ENCODE results near the gene SRBD1.
A peak's percentile ranks its signal among the peaks of the same experiment; 100 is the strongest.

SRBD1 gene

DNA sequence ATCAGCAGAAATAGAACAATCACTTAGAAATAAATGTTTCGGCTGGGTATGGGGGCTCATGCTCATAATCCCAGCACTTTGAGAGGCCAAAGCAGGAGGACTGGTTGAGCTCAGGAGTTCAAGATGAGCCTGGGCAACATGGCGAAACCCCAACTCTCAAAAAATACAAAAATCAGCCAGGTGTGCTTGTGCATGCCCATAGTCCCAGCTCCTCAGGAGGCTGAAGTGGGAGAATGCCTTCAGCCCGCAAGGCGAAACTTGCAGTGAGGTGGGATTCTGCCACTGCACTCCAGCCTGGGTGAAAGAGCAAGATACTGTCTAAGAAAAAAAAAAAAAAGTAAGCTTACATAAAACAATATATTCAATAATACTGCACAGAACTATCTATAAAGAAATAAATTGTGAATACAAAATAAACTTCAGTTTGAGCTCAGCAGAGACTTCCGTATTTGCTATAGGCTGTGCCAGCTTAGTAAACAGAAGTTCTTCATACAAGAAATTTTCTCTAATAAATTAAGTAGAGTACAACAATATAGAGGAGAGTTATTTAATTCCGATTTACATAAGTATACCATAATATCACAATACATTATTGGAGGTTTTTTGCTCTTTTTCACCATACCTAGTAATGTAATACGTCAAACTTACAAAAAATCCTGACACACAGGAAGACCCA is 43.6 kb downstream of the SRBD1 start:
- peaks cover 4% of the 10 kb centered on the region; the same call in 1 of the 2 replicates for H3K36me3 ChIP-seq (ENCODE audit: insufficient read depth, low read length)
- TF ChIP-seq, protein P1, sequence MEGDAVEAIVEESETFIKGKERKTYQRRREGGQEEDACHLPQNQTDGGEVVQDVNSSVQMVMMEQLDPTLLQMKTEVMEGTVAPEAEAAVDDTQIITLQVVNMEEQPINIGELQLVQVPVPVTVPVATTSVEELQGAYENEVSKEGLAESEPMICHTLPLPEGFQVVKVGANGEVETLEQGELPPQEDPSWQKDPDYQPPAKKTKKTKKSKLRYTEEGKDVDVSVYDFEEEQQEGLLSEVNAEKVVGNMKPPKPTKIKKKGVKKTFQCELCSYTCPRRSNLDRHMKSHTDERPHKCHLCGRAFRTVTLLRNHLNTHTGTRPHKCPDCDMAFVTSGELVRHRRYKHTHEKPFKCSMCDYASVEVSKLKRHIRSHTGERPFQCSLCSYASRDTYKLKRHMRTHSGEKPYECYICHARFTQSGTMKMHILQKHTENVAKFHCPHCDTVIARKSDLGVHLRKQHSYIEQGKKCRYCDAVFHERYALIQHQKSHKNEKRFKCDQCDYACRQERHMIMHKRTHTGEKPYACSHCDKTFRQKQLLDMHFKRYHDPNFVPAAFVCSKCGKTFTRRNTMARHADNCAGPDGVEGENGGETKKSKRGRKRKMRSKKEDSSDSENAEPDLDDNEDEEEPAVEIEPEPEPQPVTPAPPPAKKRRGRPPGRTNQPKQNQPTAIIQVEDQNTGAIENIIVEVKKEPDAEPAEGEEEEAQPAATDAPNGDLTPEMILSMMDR (IDR thresholded peaks at IDR 0.05; ENCODE audit: borderline replicate concordance, extremely low read depth, low read length, poor library complexity, severe bottlenecking), result no peak
- DNase-seq (peak; percentile 55), ATAC-seq (ENCODE audit: insufficient read depth, low read depth) (peak; percentile 44)
- no peaks in the 10 kb centered on the region for H4K20me1 ChIP-seq (ENCODE audit: insufficient read depth, low read length)
- peak overlapping the region; percentile 43 to 54; a peak in 3 of 4 replicates for H3K4me3 ChIP-seq (ENCODE audit: low read depth in 1 of 2, low read length in 2 of 2)
- peak overlapping the region; percentile 57 for H3K9ac ChIP-seq (ENCODE audit: low read depth, low read length)
- H2AFZ ChIP-seq (ENCODE audit: low read depth, low read length), result peak overlapping the region; percentile 28
- no peaks in the 10 kb centered on the region for H3K9me3 ChIP-seq (ENCODE audit: insufficient read depth, low read length, severe bottlenecking)
- H3K4me2 ChIP-seq (ENCODE audit: insufficient read depth, low read length), result peak overlapping the region; percentile 62
- peaks cover 52% of the 10 kb centered on the region for H3K79me2 ChIP-seq (ENCODE audit: insufficient read depth, low read length)
- peak overlapping the region; percentile 96 for H3K27ac ChIP-seq (ENCODE audit: low read length)
- H3K4me1 ChIP-seq (ENCODE audit: insufficient read depth, low read length), result peaks cover 55% of the 10 kb centered on the region
- no peaks in the 10 kb centered on the region for H3K27me3 ChIP-seq (ENCODE audit: insufficient read depth, low read length, poor library complexity)

DNA sequence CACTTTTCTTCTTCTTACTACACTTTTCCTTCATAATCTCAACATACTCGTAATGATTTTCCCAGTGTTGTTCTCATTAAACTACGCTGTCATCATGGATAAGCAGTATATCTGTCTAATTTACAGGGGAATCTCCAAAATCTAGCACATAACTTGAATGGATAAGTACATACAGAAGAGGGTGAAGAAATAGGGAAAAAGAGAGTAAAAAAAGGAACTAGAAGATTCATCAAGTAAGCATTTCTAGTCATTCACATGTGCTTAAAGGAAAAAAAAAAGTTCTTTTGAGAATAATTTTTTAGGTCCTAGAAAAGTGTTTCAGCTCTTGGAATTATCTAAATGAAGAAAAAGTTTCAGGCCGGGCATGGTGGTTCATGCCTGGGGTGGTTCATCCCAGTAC is 51.6 kb downstream of the SRBD1 start:
- TF ChIP-seq, protein P1 (IDR thresholded peaks at IDR 0.05; ENCODE audit: borderline replicate concordance, extremely low read depth, low read length, poor library complexity, severe bottlenecking), result no peak
- TF ChIP-seq EZH2 (IDR thresholded peaks at IDR 0.05; ENCODE audit: borderline replicate concordance, low read depth, low read length, severe bottlenecking), result no peak
- no peak overlapping the region for H3K4me2 ChIP-seq (ENCODE audit: insufficient read depth, low read length)
- no peaks in the 10 kb centered on the region for H4K20me1 ChIP-seq (ENCODE audit: insufficient read depth, low read length)
- ATAC-seq (ENCODE audit: insufficient read depth, low read depth) (no peak), DNase-seq (no peak)
- peaks cover 10% of the 10 kb centered on the region; the same call in 1 of the 2 replicates for H3K4me1 ChIP-seq (ENCODE audit: insufficient read depth, low read length)
- H2AFZ ChIP-seq (ENCODE audit: low read depth, low read length), result no peak overlapping the region
- peaks cover 13% of the 10 kb centered on the region; the same call in 1 of the 2 replicates for H3K36me3 ChIP-seq (ENCODE audit: insufficient read depth, low read length)
- no peaks in the 10 kb centered on the region for H3K27me3 ChIP-seq (ENCODE audit: insufficient read depth, low read length, poor library complexity)
- H3K27ac ChIP-seq (ENCODE audit: low read length), result no peak overlapping the region
- no peak overlapping the region for H3K9ac ChIP-seq (ENCODE audit: low read depth, low read length)
- H3K4me3 ChIP-seq (ENCODE audit: low read depth in 1 of 2, low read length in 2 of 2), result no peak overlapping the region
- peaks cover 60% of the 10 kb centered on the region for H3K79me2 ChIP-seq (ENCODE audit: insufficient read depth, low read length)
- H3K9me3 ChIP-seq (ENCODE audit: insufficient read depth, low read length, severe bottlenecking), result no peaks in the 10 kb centered on the region

DNA sequence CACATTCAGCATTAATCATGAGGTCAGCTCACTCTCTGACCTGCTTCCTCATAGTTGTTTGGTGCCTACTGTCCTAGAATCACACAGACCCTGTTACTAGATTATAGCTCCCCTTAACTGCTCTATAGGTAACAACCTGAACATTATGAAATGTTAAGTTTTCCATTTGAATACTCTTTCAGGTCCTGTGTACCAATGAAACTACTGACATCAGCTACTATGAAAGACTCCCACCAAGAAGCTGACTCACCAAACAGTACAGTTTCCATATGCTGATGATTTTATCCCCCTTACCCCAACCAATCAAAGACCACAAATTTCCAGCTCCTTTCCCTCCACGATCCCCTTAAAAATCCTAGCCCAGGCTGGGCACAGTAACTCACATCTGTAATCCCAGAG is 56.3 kb downstream of the SRBD1 start:
- TF ChIP-seq, protein P1 (IDR thresholded peaks at IDR 0.05; ENCODE audit: borderline replicate concordance, extremely low read depth, low read length, poor library complexity, severe bottlenecking), result no peak
- no peak for TF ChIP-seq EZH2 (IDR thresholded peaks at IDR 0.05; ENCODE audit: borderline replicate concordance, low read depth, low read length, severe bottlenecking)
- Histone ChIP-seq H2AFZ (ENCODE audit: low read depth, low read length) (no peak overlapping the region), H3K27me3 (ENCODE audit: insufficient read depth, low read length, poor library complexity) (no peaks in the 10 kb centered on the region), H3K4me2 (ENCODE audit: insufficient read depth, low read length) (no peak overlapping the region), H3K4me3 (ENCODE audit: low read depth in 1 of 2, low read length in 2 of 2) (no peak overlapping the region), H3K4me1 (ENCODE audit: insufficient read depth, low read length) (no peaks in the 10 kb centered on the region), H3K9me3 (ENCODE audit: insufficient read depth, low read length, severe bottlenecking) (no peaks in the 10 kb centered on the region), H3K27ac (ENCODE audit: low read length) (no peak overlapping the region), H3K79me2 (ENCODE audit: insufficient read depth, low read length) (peaks cover 27% of the 10 kb centered on the region), H4K20me1 (ENCODE audit: insufficient read depth, low read length) (no peaks in the 10 kb centered on the region), H3K36me3 (ENCODE audit: insufficient read depth, low read length) (peaks cover 35% of the 10 kb centered on the region), H3K9ac (ENCODE audit: low read depth, low read length) (no peak overlapping the region)
- no peak for DNase-seq
- no peak for ATAC-seq (ENCODE audit: insufficient read depth, low read depth)
